Mucosa of rectum (tissue), 2 donors: Measurements from ENCODE around the gene APOL1.
"Not testable (repeated sequence)": the region's sequence is repeated elsewhere in the genome, so short reads cannot be mapped to it uniquely, and the experiment has no call there.

Experiments used
- H3K27ac ChIP-seq, 2 donors: one replicate each; pipeline ENCODE4 v1.7.0; 2013; ENCODE audit warnings: inconsistent platforms in 2 of 2, low read depth in 2 of 2, low read length in 2 of 2
- H3K27me3 ChIP-seq, 2 donors: one replicate each; pipeline ENCODE4 v1.7.0; 2013; ENCODE audit warnings: low read length in 2 of 2; ENCODE audit not compliant: control insufficient read depth in 2 of 2, insufficient read depth in 2 of 2
- H3K36me3 ChIP-seq, 2 donors: one replicate each; pipeline ENCODE4 v1.7.0; 2013; ENCODE audit warnings: low read length in 2 of 2; ENCODE audit not compliant: control insufficient read depth in 2 of 2, insufficient read depth in 2 of 2
- H3K4me1 ChIP-seq, 2 donors: one replicate each; pipeline ENCODE4 v1.7.0; 2013; ENCODE audit warnings: low read length in 2 of 2, mild to moderate bottlenecking in 1 of 2; ENCODE audit not compliant: control insufficient read depth in 2 of 2, insufficient read depth in 2 of 2
- H3K4me3 ChIP-seq, 2 donors: one replicate each; pipeline ENCODE4 v1.7.0; 2013; ENCODE audit warnings: low read length in 2 of 2
- H3K9ac ChIP-seq, 2 donors: one replicate each; pipeline ENCODE4 v1.7.0; 2013; ENCODE audit warnings: low read length in 2 of 2, low read depth in 1 of 2, mild to moderate bottlenecking in 1 of 2
- H3K9me3 ChIP-seq, 2 donors: one replicate each; pipeline ENCODE4 v1.7.0; 2013; ENCODE audit warnings: low read length in 2 of 2; ENCODE audit not compliant: control insufficient read depth in 2 of 2
- donor health status: healthy.
- donor health status: Normal muscosa, but diverticular disease.

Gene APOL1

DNA sequence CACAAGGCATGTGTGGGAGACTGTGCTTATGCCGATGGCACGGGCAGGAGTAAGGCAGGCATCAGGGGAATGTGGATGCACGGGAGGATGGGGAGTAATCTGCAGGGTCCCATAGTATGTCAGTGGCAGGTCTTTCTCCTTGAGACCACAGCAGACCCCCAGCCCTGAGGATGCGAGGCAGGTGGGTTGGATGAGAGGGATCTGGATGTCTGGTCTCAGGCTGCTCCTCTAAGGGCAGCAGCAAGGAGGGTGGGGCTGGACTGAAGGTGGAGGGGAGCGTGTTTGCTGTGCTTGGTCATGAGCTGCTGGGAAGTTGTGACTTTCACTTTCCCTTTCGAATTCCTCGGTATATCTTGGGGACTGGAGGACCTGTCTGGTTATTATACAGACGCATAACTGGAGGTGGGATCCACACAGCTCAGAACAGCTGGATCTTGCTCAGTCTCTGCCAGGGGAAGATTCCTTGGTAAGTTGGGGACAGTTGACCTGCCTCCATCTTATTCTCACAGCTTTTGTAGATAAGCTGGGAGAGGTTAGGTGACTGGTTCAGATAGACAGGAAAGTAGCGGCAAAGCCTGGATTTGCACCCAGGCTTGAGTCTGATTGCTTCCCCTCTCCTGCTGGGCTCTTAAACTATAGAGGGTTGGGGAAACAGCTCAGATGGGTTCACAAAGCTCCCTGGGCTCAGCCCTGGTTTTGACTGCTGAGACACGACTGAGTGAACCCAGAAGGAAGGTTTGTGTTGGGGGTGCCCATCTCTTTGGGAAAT, at the start of gene APOL1:
Gene APOL1, plus strand, starts transcription at position 380 of the 769 bp plus-strand sequence. CDS start 1,823 bp downstream, outside the sequence.
- peak within 1 kb of the TSS; percentile 68 to 85 for H3K4me3 ChIP-seq
- peak within 1 kb of the TSS; percentile 60 to 70 for H3K9ac ChIP-seq

DNA sequence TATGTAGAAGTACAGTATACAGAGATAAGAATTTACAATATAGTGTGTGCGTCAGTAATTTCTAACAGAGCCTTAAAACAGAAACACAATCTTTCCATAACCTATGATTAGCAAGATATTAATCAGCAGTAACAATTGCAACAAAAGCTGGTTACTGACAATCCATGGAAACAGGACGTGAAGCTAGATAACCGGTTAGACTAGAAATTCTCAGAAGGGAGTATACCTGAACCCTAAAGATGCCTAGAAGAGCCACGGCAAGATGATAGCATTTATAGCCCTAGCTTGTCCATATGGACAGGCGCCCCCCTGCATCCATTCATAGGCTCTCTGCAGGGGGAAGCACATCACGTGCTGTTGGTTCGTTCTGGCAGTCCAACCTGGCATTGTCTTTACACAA, 49.5 kb upstream of the APOL1 start:
- H3K36me3 ChIP-seq, H3K4me3 ChIP-seq, H3K9me3 ChIP-seq, H3K27ac ChIP-seq, H3K27me3 ChIP-seq, H3K4me1 ChIP-seq, H3K9ac ChIP-seq: not testable (repeated sequence)

More for the DNA sequence above, at the start of gene APOL1:
- Histone ChIP-seq H3K27me3 (no peaks in the 10 kb centered on the region), H3K9me3 (no peaks in the 10 kb centered on the region), H3K4me1 (peaks cover 13 to 22% of the 10 kb centered on the region in 2 donors), H3K27ac (peak within 1 kb of the TSS; percentile 63 to 66), H3K36me3 (no peaks in the 10 kb centered on the region)

DNA sequence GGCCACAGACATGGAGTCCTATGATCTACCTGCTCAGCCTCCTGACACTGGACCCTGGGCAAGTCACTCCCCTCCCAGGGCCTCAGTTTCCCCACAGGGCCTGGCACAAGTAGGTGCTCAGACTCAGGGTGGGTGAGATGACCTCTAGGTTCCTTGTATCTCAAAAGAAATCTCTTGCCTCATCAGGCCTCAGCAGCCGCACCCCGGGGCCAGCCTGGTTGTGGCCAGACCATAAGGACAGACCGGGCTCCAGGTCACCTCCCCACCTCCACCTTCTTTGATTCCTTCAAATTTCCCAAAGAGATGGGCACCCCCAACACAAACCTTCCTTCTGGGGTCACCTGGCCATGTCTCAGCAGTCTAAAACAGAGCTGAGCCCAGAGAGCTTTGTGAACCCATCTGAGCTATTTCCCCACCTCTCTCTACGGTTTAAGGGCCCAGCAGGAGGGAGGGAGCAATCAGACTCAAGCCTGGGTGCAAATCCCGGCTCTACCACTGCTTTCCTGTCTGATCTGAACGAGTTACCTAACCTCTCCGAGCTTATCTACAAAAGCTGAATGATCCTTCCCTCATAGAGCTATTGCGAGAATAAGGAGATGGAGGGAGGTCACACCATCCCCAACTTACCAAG, 48.8 kb upstream of the APOL1 start:
- peak overlapping the region in 1 of 2 donors; percentile 67 for H3K4me3 ChIP-seq
- H3K9me3 ChIP-seq: no peaks in the 10 kb centered on the region
- H3K9ac ChIP-seq: peak overlapping the region in 1 of 2 donors; percentile 52

GRCh38 chr22:36204632-36205015, 48.3 kb upstream of the APOL1 start:
- Histone ChIP-seq H3K36me3 (no peaks in the 10 kb centered on the region), H3K4me3 (peak overlapping the region in 1 of 2 donors; percentile 67), H3K4me1 (peaks cover 3 to 4% of the 10 kb centered on the region in 2 donors), H3K9me3 (no peaks in the 10 kb centered on the region), H3K27me3 (no peaks in the 10 kb centered on the region), H3K27ac (peak overlapping the region in 1 of 2 donors; percentile 23), H3K9ac (peak overlapping the region in 1 of 2 donors; percentile 52)

More for the DNA sequence above, 48.8 kb upstream of the APOL1 start:
- Histone ChIP-seq H3K36me3 (no peaks in the 10 kb centered on the region), H3K27ac (peak overlapping the region in 1 of 2 donors; percentile 23), H3K4me1 (peaks cover 3 to 4% of the 10 kb centered on the region in 2 donors), H3K27me3 (no peaks in the 10 kb centered on the region)

- not testable (repeated sequence) for H3K9ac ChIP-seq, H3K36me3 ChIP-seq, H3K27ac ChIP-seq, H3K4me3 ChIP-seq, H3K9me3 ChIP-seq, H3K4me1 ChIP-seq, H3K27me3 ChIP-seq
These were observed 47.4 kb upstream of the APOL1 start for GRCh38 chr22:36205573-36205972.

GRCh38 chr22:36206255-36206654, 46.7 kb upstream of the APOL1 start:
- no peak overlapping the region for H3K9ac ChIP-seq
- H3K4me3 ChIP-seq: no peak overlapping the region
- no peaks in the 10 kb centered on the region for H3K27me3 ChIP-seq
- H3K4me1 ChIP-seq: peaks cover 3 to 6% of the 10 kb centered on the region in 2 donors
- H3K27ac ChIP-seq: no peak overlapping the region
- H3K36me3 ChIP-seq: no peaks in the 10 kb centered on the region
- no peaks in the 10 kb centered on the region for H3K9me3 ChIP-seq

DNA sequence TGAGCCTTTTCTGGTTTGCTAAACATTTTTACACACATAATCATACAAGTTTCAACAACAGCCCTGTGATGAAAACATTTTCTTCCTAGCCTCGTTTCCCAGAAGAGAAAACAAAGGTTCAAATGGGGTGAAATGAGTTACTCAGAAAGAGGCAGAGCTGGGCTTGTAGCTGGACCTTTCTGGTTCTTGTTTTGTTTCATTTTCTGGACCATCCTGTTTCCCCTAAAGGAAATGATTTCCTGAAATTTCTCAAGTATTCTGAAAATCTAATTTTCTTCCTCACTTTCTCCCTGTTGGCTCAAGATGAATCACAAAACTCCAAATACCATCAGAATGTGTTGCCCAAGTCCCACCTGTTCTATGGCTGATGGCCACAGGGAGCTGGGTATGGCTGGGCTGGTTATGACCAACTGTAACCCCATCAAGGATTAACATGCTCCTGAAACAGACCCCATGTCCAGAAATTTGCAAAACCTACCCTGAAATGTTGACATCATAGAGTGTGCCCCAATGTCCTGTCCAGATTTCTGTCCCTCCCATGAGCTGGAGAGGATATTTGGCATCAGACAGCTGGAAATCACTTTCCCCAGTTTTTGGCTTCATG, 44.7 kb upstream of the APOL1 start:
- Histone ChIP-seq H3K9ac (no peak overlapping the region), H3K27ac (no peak overlapping the region), H3K4me1 (peaks cover 2% of the 10 kb centered on the region in 2 donors), H3K4me3 (no peak overlapping the region), H3K36me3 (no peaks in the 10 kb centered on the region), H3K9me3 (no peaks in the 10 kb centered on the region), H3K27me3 (peaks cover 0 to 3% of the 10 kb centered on the region in 2 donors)

DNA sequence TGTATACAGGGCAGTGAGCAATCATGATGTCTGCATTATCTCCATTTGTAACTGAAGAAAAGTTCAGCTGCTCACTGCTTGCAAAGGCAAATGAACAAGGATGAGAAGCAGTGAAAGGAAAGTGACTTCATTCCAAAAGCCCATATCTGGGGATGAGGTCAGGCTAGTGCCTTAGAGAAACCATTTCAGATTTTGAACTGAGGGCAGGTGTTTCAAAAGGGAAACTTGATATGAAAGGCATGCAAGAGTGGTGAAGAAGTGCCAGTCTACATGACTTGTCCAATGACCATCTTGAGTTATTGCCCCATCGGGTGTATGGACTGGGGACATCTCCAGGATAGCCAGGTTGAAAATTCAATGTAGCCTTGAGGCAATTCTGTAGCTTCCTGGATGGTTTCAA, 44.0 kb upstream of the APOL1 start:
- Histone ChIP-seq H3K27me3 (peaks cover 0 to 5% of the 10 kb centered on the region in 2 donors), H3K4me1 (peaks cover 2 to 3% of the 10 kb centered on the region in 2 donors), H3K27ac (no peak overlapping the region), H3K36me3 (no peaks in the 10 kb centered on the region), H3K9ac (no peak overlapping the region), H3K4me3 (no peak overlapping the region), H3K9me3 (no peaks in the 10 kb centered on the region)

DNA sequence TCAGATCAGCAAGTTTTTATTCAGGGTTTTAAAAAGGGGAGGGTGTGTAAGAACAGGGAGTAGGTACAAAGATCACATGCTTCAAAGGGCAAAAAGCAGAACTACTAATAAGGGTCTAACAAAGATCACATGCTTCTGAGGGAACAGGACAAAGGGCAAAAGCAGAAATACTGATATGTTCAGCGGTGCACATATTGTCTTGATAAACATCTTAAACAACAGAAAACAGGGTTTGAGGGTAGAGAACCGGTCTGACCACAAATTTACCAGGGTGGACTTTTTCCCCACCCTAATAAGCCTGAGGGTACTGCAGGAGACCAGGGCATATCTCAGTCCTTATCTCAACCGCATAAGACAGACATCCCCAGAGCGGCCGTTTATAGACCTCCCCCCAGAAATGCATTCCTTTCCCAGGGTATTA, 43.4 kb upstream of the APOL1 start:
- not testable (repeated sequence) for H3K4me3 ChIP-seq, H3K9me3 ChIP-seq, H3K36me3 ChIP-seq, H3K9ac ChIP-seq, H3K27ac ChIP-seq, H3K4me1 ChIP-seq, H3K27me3 ChIP-seq

- Histone ChIP-seq H3K9me3 (no peaks in the 10 kb centered on the region), H3K4me1 (peaks cover 2 to 3% of the 10 kb centered on the region in 2 donors), H3K9ac (no peak overlapping the region), H3K27me3 (peaks cover 0 to 8% of the 10 kb centered on the region in 2 donors), H3K27ac (no peak overlapping the region), H3K36me3 (no peaks in the 10 kb centered on the region), H3K4me3 (no peak overlapping the region)
These were observed 42.7 kb upstream of the APOL1 start for GRCh38 chr22:36210224-36210623.
